ENCODE results near the gene COMMD7.

DNA sequence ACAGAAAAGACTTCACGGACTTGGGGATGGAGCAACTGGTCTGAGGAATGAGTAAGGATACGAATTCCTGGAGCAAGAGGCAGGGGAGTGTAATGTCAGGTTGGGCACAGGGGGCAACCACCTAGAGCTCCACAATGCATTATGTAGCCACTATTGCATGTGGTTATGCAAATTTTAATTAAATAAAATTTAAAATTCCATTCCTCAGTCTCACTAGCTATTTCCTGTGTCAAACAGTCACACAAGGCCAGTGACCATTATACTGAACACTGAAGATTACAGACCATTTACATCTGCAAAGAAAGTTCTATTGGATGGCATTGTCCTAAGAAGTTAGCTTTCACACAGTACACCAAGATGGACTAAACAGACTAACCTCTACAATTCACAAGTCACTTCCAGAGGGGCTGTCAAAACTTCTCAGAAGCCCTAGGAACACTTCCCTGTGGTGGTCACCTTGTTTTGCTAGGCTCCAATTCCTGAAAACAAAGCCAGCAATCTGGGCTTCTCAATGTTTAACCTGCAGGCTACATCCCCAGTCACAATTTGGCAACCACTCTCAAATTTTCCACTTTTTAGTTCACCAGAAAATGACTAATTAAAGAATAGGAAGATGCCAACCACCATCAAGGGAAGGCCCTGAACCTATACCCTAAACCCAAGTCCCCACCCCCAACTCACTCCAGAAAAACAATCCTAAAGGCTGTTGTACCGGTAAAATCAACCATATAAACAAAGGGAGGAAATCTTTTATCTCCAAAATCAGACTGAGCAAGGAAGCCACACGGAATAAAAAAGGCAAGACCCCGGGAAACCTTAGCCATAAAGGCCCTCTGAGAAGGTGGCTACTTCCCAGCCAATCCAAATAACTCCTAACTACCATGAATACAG is 35.3 kb downstream of the COMMD7 start:
- no peak for TF ChIP-seq POLR2A (IDR thresholded peaks at IDR 0.05; ENCODE audit: low read length)
- TF ChIP-seq GATA1 (IDR thresholded peaks at IDR 0.05; ENCODE audit: low read depth, low read length), result no peak
